CD14-positive monocyte (primary cell): ENCODE results near the gene WDR86. TPM values are rescaled to one million over a fixed set of nuclear protein-coding genes. Genes with fewer than 3 reads are reported as not detected.

ENCODE experiments used
- DNase-seq, 3 donors: peaks; one replicate each; pipeline ENCODE4 v3.0.0-alpha.2; 2011 to 2022
- H2AFZ ChIP-seq: 2 replicates; pipeline ENCODE4 v1.6.0; 2012; ENCODE audit warnings: mild to moderate bottlenecking, low read depth, low read length, inconsistent platforms; ENCODE audit not compliant: insufficient read depth, poor library complexity, severe bottlenecking
- H3K27ac ChIP-seq, 2 donors: 1 replicate in 1 of 2; 2 replicates in 1 of 2; pipeline ENCODE4 v1.5.1; 2012 to 2013; ENCODE audit warnings: low read length in 2 of 2, control low read depth in 1 of 2, inconsistent platforms in 1 of 2, low read depth in 1 of 2, mild to moderate bottlenecking in 1 of 2
- H3K27me3 ChIP-seq, 2 donors: one replicate each; pipeline versions ENCODE4 v1.6.0 to v1.6.1; 2011 to 2013; ENCODE audit warnings: low read length in 2 of 2; ENCODE audit not compliant: control insufficient read depth in 2 of 2, insufficient read depth in 2 of 2
- H3K36me3 ChIP-seq, 2 donors: replicated peaks in 1 of 2; 1 replicate in 1 of 2; 2 replicates in 1 of 2; pipeline versions ENCODE4 v1.5.1 to v1.6.1; 2012 to 2013; ENCODE audit warnings: low read length in 2 of 2, control low read depth in 1 of 2, inconsistent platforms in 1 of 2, mild to moderate bottlenecking in 1 of 2; ENCODE audit not compliant: insufficient read depth in 2 of 2, control insufficient read depth in 1 of 2
- H3K4me1 ChIP-seq, 2 donors: 1 replicate in 1 of 2; 2 replicates in 1 of 2; pipeline versions ENCODE4 v1.5.1 to v1.6.1; 2012 to 2013; ENCODE audit warnings: low read length in 2 of 2, control low read depth in 1 of 2, inconsistent platforms in 1 of 2, mild to moderate bottlenecking in 1 of 2, moderate library complexity in 1 of 2; ENCODE audit not compliant: insufficient read depth in 2 of 2, control insufficient read depth in 1 of 2
- H3K4me2 ChIP-seq: replicated peaks from 2 replicates; pipeline ENCODE3; 2012; ENCODE audit warnings: low read length, moderate library complexity, mild to moderate bottlenecking; ENCODE audit not compliant: poor library complexity, severe bottlenecking; ENCODE audit errors: extremely low read depth
- H3K4me3 ChIP-seq, 3 experiments: fragments of 200-600 bp in 1 of 3; sonication (generic) in 1 of 3; replicated peaks in 1 of 3; 1 replicate in 2 of 3; 2 replicates in 1 of 3; pipeline ENCODE4 v1.5.1; 2011 to 2013; ENCODE audit warnings: low read length in 3 of 3, mild to moderate bottlenecking in 3 of 3, control low read depth in 2 of 3, low read depth in 2 of 3, inconsistent platforms in 1 of 3, moderate library complexity in 1 of 3
- H3K79me2 ChIP-seq: 2 replicates; pipeline ENCODE4 v1.6.0; 2012; ENCODE audit warnings: mild to moderate bottlenecking, control low read depth, inconsistent platforms, low read length, moderate library complexity; ENCODE audit not compliant: insufficient read depth
- H3K9ac ChIP-seq: 2 replicates; pipeline ENCODE4 v1.6.0; 2017; ENCODE audit warnings: low read length, mild to moderate bottlenecking; ENCODE audit not compliant: insufficient read depth, poor library complexity, severe bottlenecking
- H3K9me3 ChIP-seq, 2 donors: replicated peaks in 1 of 2; 1 replicate in 1 of 2; 2 replicates in 1 of 2; pipeline versions ENCODE4 v1.5.1 to v1.6.1; 2012 to 2013; ENCODE audit warnings: low read length in 2 of 2, control low read depth in 1 of 2; ENCODE audit not compliant: control insufficient read depth in 1 of 2, insufficient read depth in 1 of 2
- H4K20me1 ChIP-seq: 2 replicates; pipeline ENCODE4 v1.6.0; 2012; ENCODE audit warnings: mild to moderate bottlenecking, low read length, control low read depth, moderate library complexity; ENCODE audit not compliant: insufficient read depth
- H3K27ac Mint-ChIP-seq, 7 donors: one replicate each; pipeline ENCODE4 v1.8.0; 2020; ENCODE audit warnings: mild to moderate bottlenecking in 7 of 7, mixed read lengths in 7 of 7, moderate library complexity in 6 of 7, inconsistent platforms in 2 of 7
- H3K27me3 Mint-ChIP-seq, 3 donors: one replicate each; pipeline ENCODE4 v1.8.0; 2021 to 2022; ENCODE audit warnings: low read depth in 3 of 3, mild to moderate bottlenecking in 3 of 3, mixed read lengths in 3 of 3, moderate library complexity in 3 of 3, inconsistent platforms in 1 of 3
- H3K36me3 Mint-ChIP-seq, 2 donors: one replicate each; pipeline ENCODE4 v1.8.0; 2020; ENCODE audit warnings: mixed read lengths in 2 of 2, inconsistent platforms in 1 of 2, mild to moderate bottlenecking in 1 of 2
- H3K4me1 Mint-ChIP-seq: one replicate; pipeline ENCODE4 v1.8.0; 2020; ENCODE audit warnings: mild to moderate bottlenecking, mixed read lengths
- H3K4me3 Mint-ChIP-seq, 2 donors: one replicate each; pipeline ENCODE4 v1.8.0; 2020; ENCODE audit warnings: mild to moderate bottlenecking in 2 of 2, mixed read lengths in 2 of 2, moderate library complexity in 1 of 2
- H3K9me3 Mint-ChIP-seq, 7 donors: one replicate each; pipeline ENCODE4 v1.8.0; 2020 to 2022; ENCODE audit warnings: mixed read lengths in 7 of 7, mild to moderate bottlenecking in 6 of 7, moderate library complexity in 6 of 7, inconsistent platforms in 2 of 7
- CTCF ChIP-seq: fragments of 200-600 bp; IDR thresholded peaks from one replicate; pipeline ENCODE4 v1.8.0; 2022; ENCODE audit warnings: antibody characterized with exemption, mild to moderate bottlenecking
- WGBS: methylation state at CpG from one replicate; pipeline ENCODE4 v1.1.5; 2013; ENCODE audit warnings: missing lambda C conversion rate; ENCODE audit not compliant: insufficient coverage; 5-methylcytosine and 5-hydroxymethylcytosine counted together
- intact Hi-C, 2 donors: fragments of 100-400 bp; cut with micrococcal nuclease; formaldehyde crosslinking; loops; one replicate each; pipeline versions ENCODE4 v1.15.0 to v1.15.1; 2023
- polyA plus RNA-seq, 3 donors: library from polyadenylated mRNA; depleted of rRNA in 1 of 3; unstranded in 2 of 3; stranded (reverse) in 1 of 3; fragments of 300-500 nt in 2 of 3; fragments of >200 nt in 1 of 3; fragmentation: Illumina TruSeq in 2 of 3; gene quantifications; 1 replicate in 2 of 3; 2 replicates in 1 of 3; pipeline ENCODE4 v1.2.3, GENCODE V29; 2012 to 2021

WDR86 gene
- polyA plus RNA-seq, 3 donors, result 0.11 to 0.30 (median 0.24) TPM

- Mint-ChIP-seq H3K27ac (peak overlapping the region in 1 of 7 donors; percentile 69), H3K36me3 (no peaks in the 10 kb centered on the region), H3K4me3 (peak overlapping the region; percentile 77 to 83), H3K9me3 (no peaks in the 10 kb centered on the region), H3K27me3 (peaks cover 2 to 25% (median 22%) of the 10 kb centered on the region in 3 donors), H3K4me1 (peaks cover 2% of the 10 kb centered on the region)
- no peaks in the 10 kb centered on the region for H3K9me3 ChIP-seq
- no peaks in the 10 kb centered on the region for H3K79me2 ChIP-seq
- intact Hi-C loops, result loop anchor here (1.0 to 5.0 kb wide), 3 partner anchors 80 to 136 kb away; no protein-coding TSS in a partner anchor
- peaks cover 0 to 4% of the 10 kb centered on the region in 2 donors for H3K4me1 ChIP-seq
- peak overlapping the region; percentile 96 for H2AFZ ChIP-seq
- DNase-seq, result peak; percentile 54 to 57 (median 56)
- 2% methylated on average over 50 of the region's 61 CpGs for WGBS
- peak overlapping the region; percentile 76 for H3K9ac ChIP-seq
- H3K27me3 ChIP-seq, result peaks cover 0 to 9% of the 10 kb centered on the region in 2 donors
- no peaks in the 10 kb centered on the region for H4K20me1 ChIP-seq
- H3K27ac ChIP-seq, result peak overlapping the region in 1 of 2 donors; percentile 12
- H3K36me3 ChIP-seq, result no peaks in the 10 kb centered on the region
- peak overlapping the region; percentile 43 to 81 (median 49) for H3K4me3 ChIP-seq
- H3K4me2 ChIP-seq, result peak overlapping the region; percentile 95
- peak; percentile 92 for TF ChIP-seq CTCF
These were observed 38.7 kb upstream of the WDR86 start for GRCh38 chr7:151448261-151449252.

GRCh38 chr7:151447901-151448260, 38.0 kb upstream of the WDR86 start:
- no peak for DNase-seq
- Histone ChIP-seq H3K4me2 (peak overlapping the region; percentile 95), H3K36me3 (no peaks in the 10 kb centered on the region), H3K27me3 (peaks cover 0 to 9% of the 10 kb centered on the region in 2 donors), H3K79me2 (no peaks in the 10 kb centered on the region), H3K4me3 (peak overlapping the region in 2 of 3 experiments; percentile 43 to 81), H3K9ac (peak overlapping the region; percentile 76), H4K20me1 (no peaks in the 10 kb centered on the region), H3K4me1 (peaks cover 0 to 4% of the 10 kb centered on the region in 2 donors), H3K9me3 (no peaks in the 10 kb centered on the region), H3K27ac (no peak overlapping the region), H2AFZ (peak overlapping the region; percentile 96)
- TF ChIP-seq CTCF, result no peak
- Mint-ChIP-seq H3K4me3 (peak overlapping the region; percentile 77 to 83), H3K9me3 (no peaks in the 10 kb centered on the region), H3K4me1 (peaks cover 2% of the 10 kb centered on the region), H3K27me3 (peaks cover 2 to 23% (median 22%) of the 10 kb centered on the region in 3 donors), H3K27ac (no peak overlapping the region), H3K36me3 (no peaks in the 10 kb centered on the region)
- intact Hi-C loops, result loop anchor here (1.0 to 5.0 kb wide), 3 partner anchors 79 to 136 kb away; no protein-coding TSS in a partner anchor
- WGBS, result 41% methylated on average over 15 of the region's 26 CpGs
